Tongue (tissue), 2 donors: ENCODE data around the gene AFAP1L2. TPM values are rescaled to one million over a fixed set of nuclear protein-coding genes. Genes with fewer than 3 reads are reported as not detected.
"Not testable (repeated sequence)": the region's sequence is repeated elsewhere in the genome, so short reads cannot be mapped to it uniquely, and the experiment has no call there.

ENCODE experiments used
- DNase-seq: peaks from one replicate; pipeline ENCODE4 v3.0.0-alpha.2; 2015
- total RNA-seq: library from RNA; depleted of rRNA; stranded (reverse); fragments of >200 nt; gene quantifications from one replicate; pipeline ENCODE4 v1.2.3, GENCODE V29; 2014

AFAP1L2 gene
- total RNA-seq, 1 donor from 2014 or later = 55.0 TPM

GRCh38 chr10:114335614-114336013 is 68.7 kb downstream of the AFAP1L2 start:
- DNase-seq = no peak

GRCh38 chr10:114334301-114334700 is 70.0 kb downstream of the AFAP1L2 start:
- DNase-seq = no peak

GRCh38 chr10:114333441-114333840 is 70.9 kb downstream of the AFAP1L2 start:
- not testable (repeated sequence) for DNase-seq

- no peak for DNase-seq
Measured at GRCh38 chr10:114332301-114333192, 71.8 kb downstream of the AFAP1L2 start.

GRCh38 chr10:114329634-114330365 is 74.5 kb downstream of the AFAP1L2 start:
- peak; percentile 68 for DNase-seq

- DNase-seq = no peak
Measured at GRCh38 chr10:114328874-114329273, 75.4 kb downstream of the AFAP1L2 start.

GRCh38 chr10:114328441-114328812 is 75.9 kb downstream of the AFAP1L2 start:
- DNase-seq = no peak

GRCh38 chr10:114327537-114328440 is 76.5 kb downstream of the AFAP1L2 start:
- no peak for DNase-seq

GRCh38 chr10:114326795-114327194 is 77.5 kb downstream of the AFAP1L2 start:
- DNase-seq = no peak

GRCh38 chr10:114323023-114323422 is 81.3 kb downstream of the AFAP1L2 start:
- no peak for DNase-seq

GRCh38 chr10:114322344-114322743 is 82.0 kb downstream of the AFAP1L2 start:
- no peak for DNase-seq

GRCh38 chr10:114320249-114321116 is 83.8 kb downstream of the AFAP1L2 start:
- DNase-seq = no peak

GRCh38 chr10:114319406-114320248 is 84.7 kb downstream of the AFAP1L2 start:
- no peak for DNase-seq

- DNase-seq = no peak
Measured at GRCh38 chr10:114316744-114317143, 87.6 kb downstream of the AFAP1L2 start.

GRCh38 chr10:114315566-114316420 is 88.5 kb downstream of the AFAP1L2 start:
- no peak for DNase-seq

GRCh38 chr10:114313866-114314265 is 90.4 kb downstream of the AFAP1L2 start:
- no peak for DNase-seq

- DNase-seq = no peak
Measured at GRCh38 chr10:114313139-114313538, 91.2 kb downstream of the AFAP1L2 start.

- no peak for DNase-seq
Measured at GRCh38 chr10:114311496-114312209, 92.6 kb downstream of the AFAP1L2 start.

- DNase-seq = no peak
Measured at GRCh38 chr10:114311023-114311422, 93.3 kb downstream of the AFAP1L2 start.
